NCI-H128 (cell line): Measurements from ENCODE around the gene JMJD7.

Source experiments
- DNase-seq: peaks from one replicate; lab custom pipeline; 2025; ENCODE audit not compliant: unreplicated experiment; lab: John Stamatoyannopoulos, UW

The JMJD7 gene

GRCh38 chr15:41861736-41862356, 34.0 kb downstream of the JMJD7 start:
- no peak for DNase-seq

GRCh38 chr15:41862515-41863116, 34.7 kb downstream of the JMJD7 start:
- DNase-seq: no peak

GRCh38 chr15:41865490-41866055, 37.7 kb downstream of the JMJD7 start:
- DNase-seq: no peak

- DNase-seq: no peak
Measured at GRCh38 chr15:41866263-41866703, 38.4 kb downstream of the JMJD7 start.

- no peak for DNase-seq
Measured at GRCh38 chr15:41866872-41867579, 39.1 kb downstream of the JMJD7 start.

- no peak for DNase-seq
Measured at GRCh38 chr15:41868321-41868720, 40.4 kb downstream of the JMJD7 start.

- no peak for DNase-seq
Measured at GRCh38 chr15:41869770-41870688, 42.1 kb downstream of the JMJD7 start.

- no peak for DNase-seq
Measured at GRCh38 chr15:41870689-41871081, 42.8 kb downstream of the JMJD7 start.

- no peak for DNase-seq
Measured at GRCh38 chr15:41871175-41871905, 43.4 kb downstream of the JMJD7 start.

- no peak for DNase-seq
Measured at GRCh38 chr15:41872166-41872747, 44.4 kb downstream of the JMJD7 start.

GRCh38 chr15:41873711-41874110, 45.8 kb downstream of the JMJD7 start:
- no peak for DNase-seq

- no peak for DNase-seq
Measured at GRCh38 chr15:41874736-41875135, 46.8 kb downstream of the JMJD7 start.

- no peak for DNase-seq
Measured at GRCh38 chr15:41876007-41876406, 48.1 kb downstream of the JMJD7 start.

GRCh38 chr15:41876689-41877088, 48.8 kb downstream of the JMJD7 start:
- no peak for DNase-seq

GRCh38 chr15:41877631-41878354, 49.9 kb downstream of the JMJD7 start:
- DNase-seq: no peak

GRCh38 chr15:41878355-41878699, 50.4 kb downstream of the JMJD7 start:
- no peak for DNase-seq

- DNase-seq: no peak
Measured at GRCh38 chr15:41879321-41879845, 51.5 kb downstream of the JMJD7 start.

- no peak for DNase-seq
Measured at GRCh38 chr15:41880156-41880877, 52.4 kb downstream of the JMJD7 start.
